IMR-90 (cell line): ENCODE measurements around the gene LSM7. TPM values are rescaled to one million over a fixed set of nuclear protein-coding genes. Genes with fewer than 3 reads are reported as not detected.

Experiments used
- ATAC-seq: fragments of 200-7000 bp; cut with Tn5 transposase; 2 replicates; pipeline ENCODE4 v1.9.1; 2020; ENCODE audit warnings: low read depth, mild to moderate bottlenecking, moderate library complexity
- BruUV-seq: library from RNA; stranded (reverse); fragments of 400-500 nt; replicated peaks from 2 replicates; lab custom pipeline; 2021; lab: Mats Ljungman, UMichigan
- CTCF ChIA-PET: fragments of 300-600 bp; formaldehyde crosslinking; extraction: SDS; loops from one replicate; lab custom pipeline; 2021; ENCODE audit warnings: antibody characterized with exemption; lab: Yijun Ruan, JAX
- POLR2A ChIA-PET: fragments of 300-600 bp; sonication (Branson Sonifier 250); formaldehyde crosslinking; loops from one replicate; lab custom pipeline; 2022; ENCODE audit warnings: antibody characterized with exemption; ENCODE audit not compliant: unreplicated experiment; lab: Charles Lee
- DNase-seq: peaks from one replicate; pipeline ENCODE4 v3.0.0; 2013
- H2AFZ ChIP-seq: replicated peaks from 2 replicates; pipeline ENCODE3; 2013; ENCODE audit warnings: low read length, mild to moderate bottlenecking; ENCODE audit not compliant: poor library complexity
- H2AK5ac ChIP-seq: 2 replicates; pipeline ENCODE4 v1.6.1; 2013; ENCODE audit warnings: low read depth, low read length, inconsistent platforms
- H2AK9ac ChIP-seq: replicated peaks from 2 replicates; pipeline ENCODE3; 2013; ENCODE audit warnings: mild to moderate bottlenecking, low read depth, low read length, moderate library complexity; ENCODE audit not compliant: poor library complexity
- H2BK120ac ChIP-seq: 2 replicates; pipeline ENCODE4 v1.6.1; 2013; ENCODE audit warnings: low read depth, low read length, inconsistent platforms
- H2BK15ac ChIP-seq: 3 replicates; pipeline ENCODE4 v1.6.1; 2013; ENCODE audit warnings: low read depth, low read length, inconsistent platforms
- H2BK20ac ChIP-seq: 2 replicates; pipeline ENCODE4 v1.6.1; 2013; ENCODE audit warnings: low read depth, mild to moderate bottlenecking, inconsistent platforms, low read length, moderate library complexity
- H2BK5ac ChIP-seq: 2 replicates; pipeline ENCODE4 v1.6.1; 2013; ENCODE audit warnings: mild to moderate bottlenecking, low read depth, low read length, inconsistent platforms; ENCODE audit not compliant: poor library complexity, severe bottlenecking
- H3K14ac ChIP-seq: replicated peaks from 2 replicates; pipeline ENCODE4 v1.6.1; 2013; ENCODE audit warnings: low read depth, low read length, inconsistent platforms
- H3K18ac ChIP-seq: 2 replicates; pipeline ENCODE4 v1.6.1; 2013; ENCODE audit warnings: low read depth, low read length, control low read depth
- H3K23ac ChIP-seq: 2 replicates; pipeline ENCODE4 v1.6.1; 2013; ENCODE audit warnings: low read depth, low read length, inconsistent platforms
- H3K27ac ChIP-seq: 2 replicates; pipeline ENCODE4 v1.5.1; 2013; ENCODE audit warnings: mild to moderate bottlenecking, control low read depth, low read length; ENCODE audit not compliant: insufficient read depth
- H3K27me3 ChIP-seq: 2 replicates; pipeline ENCODE4 v1.6.1; 2013; ENCODE audit warnings: low read length; ENCODE audit not compliant: control insufficient read depth, insufficient read depth
- H3K36me3 ChIP-seq: 2 replicates; pipeline ENCODE4 v1.6.1; 2013; ENCODE audit warnings: low read length, mixed read lengths; ENCODE audit not compliant: control insufficient read depth, insufficient read depth
- H3K4ac ChIP-seq: 2 replicates; pipeline ENCODE4 v1.6.1; 2013; ENCODE audit warnings: low read depth, low read length, inconsistent platforms
- H3K4me1 ChIP-seq: 2 replicates; pipeline ENCODE4 v1.6.1; 2013; ENCODE audit warnings: low read length, mixed read lengths; ENCODE audit not compliant: control insufficient read depth, insufficient read depth
- H3K4me2 ChIP-seq: 2 replicates; pipeline ENCODE4 v1.6.1; 2013; ENCODE audit warnings: low read depth, mild to moderate bottlenecking, control low read depth, low read length, moderate library complexity
- H3K4me3 ChIP-seq: 2 replicates; pipeline ENCODE4 v1.5.1; 2013; ENCODE audit warnings: low read depth, mild to moderate bottlenecking, control low read depth, low read length, moderate library complexity; ENCODE audit not compliant: insufficient read depth
- H3K56ac ChIP-seq: 2 replicates; pipeline ENCODE4 v1.6.1; 2013; ENCODE audit warnings: low read length, inconsistent platforms; ENCODE audit not compliant: insufficient read depth; ENCODE audit errors: extremely low read depth
- H3K79me1 ChIP-seq, 2 experiments: 2 replicates each; pipeline ENCODE4 v1.6.1; 2013; ENCODE audit warnings: low read length in 2 of 2, inconsistent platforms in 1 of 2, low read depth in 1 of 2
- H3K9ac ChIP-seq: 2 replicates; pipeline ENCODE4 v1.6.1; 2013; ENCODE audit warnings: low read depth, low read length, control low read depth
- H3K9me1 ChIP-seq: 2 replicates; pipeline ENCODE4 v1.6.1; 2013; ENCODE audit warnings: low read length, inconsistent platforms; ENCODE audit not compliant: insufficient read depth
- H3K9me3 ChIP-seq: 2 replicates; pipeline ENCODE4 v1.6.1; 2013; ENCODE audit warnings: low read length; ENCODE audit not compliant: control insufficient read depth, insufficient read depth
- H4K20me1 ChIP-seq: 2 replicates; pipeline ENCODE4 v1.6.1; 2013; ENCODE audit warnings: low read length, inconsistent platforms; ENCODE audit not compliant: insufficient read depth
- H4K5ac ChIP-seq: 2 replicates; pipeline ENCODE4 v1.6.1; 2013; ENCODE audit warnings: mild to moderate bottlenecking, low read depth, low read length, control low read depth
- H4K8ac ChIP-seq, 2 experiments: 2 replicates each; pipeline ENCODE4 v1.6.1; 2013; ENCODE audit warnings: low read depth in 2 of 2, low read length in 2 of 2, control low read depth in 1 of 2, inconsistent platforms in 1 of 2
- H4K91ac ChIP-seq: 2 replicates; pipeline ENCODE4 v1.6.1; 2013; ENCODE audit warnings: low read depth, low read length, inconsistent platforms; ENCODE audit not compliant: insufficient read depth
- BHLHE40 ChIP-seq: fragments of 150-350 bp; IDR thresholded peaks from 2 replicates; pipeline ENCODE4 v1.6.1; 2016; ENCODE audit warnings: mild to moderate bottlenecking, low read depth, low read length
- CEBPB ChIP-seq: IDR thresholded peaks from 2 replicates; pipeline ENCODE4 v1.6.1; 2012; ENCODE audit warnings: low read depth, low read length, improper control_type of control experiment
- MAFK ChIP-seq: IDR thresholded peaks from 2 replicates; pipeline ENCODE4 v1.6.1; 2012; ENCODE audit warnings: low read depth, low read length, improper control_type of control experiment
- SMC3 ChIP-seq: fragments of 150-350 bp; IDR thresholded peaks from 2 replicates; pipeline ENCODE4 v1.6.1; 2016; ENCODE audit warnings: low read depth, mild to moderate bottlenecking, antibody characterized with exemption, low read length, moderate library complexity
- WGBS, 2 experiments: methylation state at CpG; one replicate each; pipeline versions ENCODE4 v1.1.5 to v1.1.7; 2013; ENCODE audit warnings: missing lambda C conversion rate in 2 of 2; ENCODE audit not compliant: insufficient read length in 1 of 2; ENCODE audit errors: extremely low coverage in 2 of 2; 5-methylcytosine and 5-hydroxymethylcytosine counted together
- dilution Hi-C: fragments of 300-500 bp; cut with HindIII; formaldehyde crosslinking; loops from one replicate; pipeline ENCODE4 v1.14.3; 2018; ENCODE audit warnings: low sequenced_read_pairs; ENCODE audit not compliant: unreplicated experiment
- in situ Hi-C: fragments of 300-500 bp; cut with MboI; formaldehyde crosslinking; loops from 3 replicates; pipeline ENCODE4 v1.14.3; 2019; ENCODE audit warnings: low sequenced_read_pairs, inconsistent platforms, mixed read lengths
- intact Hi-C: fragments of 100-400 bp; cut with micrococcal nuclease; formaldehyde crosslinking; loops from 2 replicates; pipeline ENCODE4 v1.10.0; 2022
- polyA plus RNA-seq, 3 experiments: library from polyadenylated mRNA; depleted of rRNA; stranded (reverse); fragments of >200 nt; gene quantifications; 2 replicates each; pipeline ENCODE4 v1.2.3, GENCODE V29; 2012; ENCODE audit warnings: low replicate concordance in 1 of 3
- total RNA-seq: library from RNA; depleted of rRNA; stranded (reverse); fragments of >200 nt; gene quantifications from 2 replicates; pipeline ENCODE4 v1.2.3, GENCODE V29; 2012

The LSM7 gene
- total and polyA plus RNA-seq, 2 of the 4 experiments (the other 2 are of a cell fraction), result 145 to 708 TPM

- DNase-seq, result no peak
- H3K36me3 ChIP-seq, result no peaks in the 10 kb centered on the region
- no peak overlapping the region for H3K9ac ChIP-seq
- POLR2A ChIA-PET, result no interaction called here
- CTCF ChIA-PET, result no interaction called here
- H3K9me3 ChIP-seq, result no peaks in the 10 kb centered on the region; the same call in 1 of the 2 replicates
- no peak overlapping the region for H4K91ac ChIP-seq
- H3K79me1 ChIP-seq, result no peaks in the 10 kb centered on the region
- 0 out of 2 replicates have a peak, but pooled peaks cover 8% of the 10 kb centered on the region for H4K20me1 ChIP-seq
- in situ Hi-C loops, result no loop called here
- BruUV-seq, result no TSS peak
- no peak overlapping the region for H2BK5ac ChIP-seq
- H2BK15ac ChIP-seq, result no peak overlapping the region
- no peak overlapping the region for H3K23ac ChIP-seq
- H2BK120ac ChIP-seq, result no peak overlapping the region
- peaks cover 8% of the 10 kb centered on the region; the same call in 1 of the 2 replicates for H3K4me1 ChIP-seq
- no peak overlapping the region for H4K5ac ChIP-seq
- no peak overlapping the region for H2AFZ ChIP-seq
- no peak overlapping the region for H2AK5ac ChIP-seq
- no peak for ATAC-seq
- no peak overlapping the region for H3K4me3 ChIP-seq
- H2BK20ac ChIP-seq, result no peak overlapping the region
- no peak overlapping the region for H4K8ac ChIP-seq
- 43% methylated on average over 11 of the region's 17 CpGs; no CpG with 5 or more reads in 1 of the 2 experiments for WGBS, 2 experiments
- no peak for TF ChIP-seq BHLHE40
- TF ChIP-seq MAFK, result no peak
- TF ChIP-seq CEBPB, result no peak
- TF ChIP-seq SMC3, result no peak
- intact Hi-C loops, result no loop called here
- H2AK9ac ChIP-seq, result no peak overlapping the region
- H3K27ac ChIP-seq, result no peak overlapping the region
- dilution Hi-C loops, result no loop called here
- H3K9me1 ChIP-seq, result no peaks in the 10 kb centered on the region
- H3K56ac ChIP-seq, result no peak overlapping the region
- H3K4me2 ChIP-seq, result no peak overlapping the region
- H3K4ac ChIP-seq, result no peak overlapping the region
- H3K18ac ChIP-seq, result no peak overlapping the region
- H3K14ac ChIP-seq, result no peak overlapping the region
- peaks cover 56% of the 10 kb centered on the region for H3K27me3 ChIP-seq
These were observed 21.4 kb downstream of the LSM7 start for GRCh38 chr19:2306971-2307370.
